Kidney (tissue), 14 donors: Measurements from ENCODE around the gene PIWIL4. TPM values are rescaled to one million over a fixed set of nuclear protein-coding genes. Genes with fewer than 3 reads are reported as not detected.

ENCODE experiments used
- DNase-seq, 5 donors: peaks; one replicate each; pipeline ENCODE4 v3.0.0-alpha.2; 2013 to 2020
- FAIRE-seq: peaks from 2 replicates; lab custom pipeline; 2012; peaks lifted over from hg19 to GRCh38; lab: Jason Lieb, UNC
- H3K27ac ChIP-seq, 2 donors: one replicate each; pipeline ENCODE4 v1.7.0; 2013; ENCODE audit warnings: low read depth in 2 of 2, low read length in 2 of 2, inconsistent platforms in 1 of 2
- H3K27me3 ChIP-seq: one replicate; pipeline ENCODE4 v1.7.1; 2013; ENCODE audit warnings: low read length, inconsistent platforms; ENCODE audit not compliant: control insufficient read depth, insufficient read depth
- H3K36me3 ChIP-seq, 3 donors: one replicate each; pipeline versions ENCODE4 v1.7.0 to v1.7.1; 2013; ENCODE audit warnings: low read length in 3 of 3, control low read depth in 1 of 3, inconsistent platforms in 1 of 3; ENCODE audit not compliant: insufficient read depth in 3 of 3, control insufficient read depth in 2 of 3
- H3K4me1 ChIP-seq, 3 donors: one replicate each; pipeline versions ENCODE4 v1.7.0 to v1.7.1; 2013; ENCODE audit warnings: low read length in 3 of 3, inconsistent platforms in 1 of 3, low read depth in 1 of 3; ENCODE audit not compliant: control insufficient read depth in 2 of 3, insufficient read depth in 2 of 3
- H3K4me3 ChIP-seq, 3 donors: one replicate each; pipeline versions ENCODE4 v1.7.0 to v1.8.1; 2013; ENCODE audit warnings: low read length in 3 of 3, control low read depth in 1 of 3, inconsistent platforms in 1 of 3
- H3K9ac ChIP-seq, 3 donors: one replicate each; pipeline versions ENCODE4 v1.7.0 to v1.7.1; 2013; ENCODE audit warnings: low read length in 3 of 3, control low read depth in 1 of 3, inconsistent platforms in 1 of 3
- H3K9me3 ChIP-seq, 3 donors: one replicate each; pipeline versions ENCODE4 v1.7.0 to v1.7.1; 2013; ENCODE audit warnings: low read length in 3 of 3, control low read depth in 1 of 3, inconsistent platforms in 1 of 3; ENCODE audit not compliant: control insufficient read depth in 2 of 3, insufficient read depth in 1 of 3
- intact Hi-C: fragments of 100-400 bp; cut with DNase I; formaldehyde crosslinking; loops from one replicate; pipeline ENCODE4 v1.11.1; 2022
- polyA plus RNA-seq: library from polyadenylated mRNA; stranded (reverse); fragments of 350-450 nt; fragmentation: Illumina TruSeq; extraction: RNeasy Lipid Tissue Mini Kit (QIAGEN cat#74804); gene quantifications from one replicate; pipeline ENCODE4 v1.2.3, GENCODE V29; 2014; ENCODE audit warnings: low read depth, low replicate concordance; ENCODE audit not compliant: insufficient read depth
- total RNA-seq: library from RNA; stranded (reverse); fragmentation: NEBNext Ultra II Directional; extraction: Animal tissue kit (Norgen Biotek cat#: 25700); gene quantifications from one replicate; pipeline ENCODE4 v1.2.1, GENCODE V29; 2021
- TF ChIP-seq, protein P1 (sequence below): IDR thresholded peaks from 3 replicates; pipeline ENCODE4 v1.5.1; 2012; ENCODE audit warnings: mild to moderate bottlenecking, moderate library complexity, borderline replicate concordance; ENCODE audit not compliant: insufficient read depth; ENCODE audit errors: extremely low read depth
- donor health status: control.
- donor health status: control.
- donor health status: control.
- donor health status: control.
- donor health status: control.
- donor health status: DM: yes; HTN: yes; CAD: no.
- donor health status: Normal renal cell carcinoma (clear cell type).

The PIWIL4 gene
- total and polyA plus RNA-seq, 2 donors from 2014 or later: 2.6 to 6.0 TPM

DNA sequence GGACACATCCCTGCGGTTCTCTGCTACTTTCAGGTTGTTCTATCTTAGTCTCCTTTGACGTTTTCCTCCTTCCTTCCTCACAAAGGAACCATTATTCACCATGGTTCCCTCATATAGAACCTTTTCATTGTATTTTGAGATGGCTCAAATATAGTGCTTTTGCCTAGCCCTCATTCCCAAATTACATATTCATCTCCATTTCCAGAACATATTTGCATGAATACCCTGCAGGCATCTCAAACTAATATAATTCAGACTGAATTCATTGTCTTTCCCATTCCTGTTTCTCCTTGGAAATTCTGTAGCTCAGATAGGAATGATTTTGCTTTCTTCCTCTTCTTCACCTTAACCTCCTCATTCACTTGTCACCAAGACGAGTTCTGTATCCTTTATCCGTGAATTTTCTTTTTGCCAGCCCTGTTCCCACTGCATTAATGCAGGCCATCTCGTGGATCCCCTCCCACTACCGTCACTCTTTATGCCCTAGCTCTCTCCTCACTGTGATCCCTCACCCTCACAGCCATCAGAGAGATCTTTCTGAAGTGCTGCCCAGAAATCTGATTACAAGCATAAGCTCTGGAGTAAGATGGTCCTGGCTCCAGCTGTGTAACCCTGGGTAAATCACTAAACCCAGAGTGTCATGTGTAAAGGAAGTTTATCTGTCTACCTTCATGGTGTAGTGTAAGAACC, 23.3 kb downstream of the PIWIL4 start:
- Histone ChIP-seq H3K9me3 (no peaks in the 10 kb centered on the region), H3K4me1 (peaks cover 0 to 4% (median 0%) of the 10 kb centered on the region in 3 donors), H3K36me3 (no peaks in the 10 kb centered on the region), H3K4me3 (no peak overlapping the region), H3K9ac (no peak overlapping the region), H3K27ac (no peak overlapping the region), H3K27me3 (no peaks in the 10 kb centered on the region)
- TF ChIP-seq, protein P1, sequence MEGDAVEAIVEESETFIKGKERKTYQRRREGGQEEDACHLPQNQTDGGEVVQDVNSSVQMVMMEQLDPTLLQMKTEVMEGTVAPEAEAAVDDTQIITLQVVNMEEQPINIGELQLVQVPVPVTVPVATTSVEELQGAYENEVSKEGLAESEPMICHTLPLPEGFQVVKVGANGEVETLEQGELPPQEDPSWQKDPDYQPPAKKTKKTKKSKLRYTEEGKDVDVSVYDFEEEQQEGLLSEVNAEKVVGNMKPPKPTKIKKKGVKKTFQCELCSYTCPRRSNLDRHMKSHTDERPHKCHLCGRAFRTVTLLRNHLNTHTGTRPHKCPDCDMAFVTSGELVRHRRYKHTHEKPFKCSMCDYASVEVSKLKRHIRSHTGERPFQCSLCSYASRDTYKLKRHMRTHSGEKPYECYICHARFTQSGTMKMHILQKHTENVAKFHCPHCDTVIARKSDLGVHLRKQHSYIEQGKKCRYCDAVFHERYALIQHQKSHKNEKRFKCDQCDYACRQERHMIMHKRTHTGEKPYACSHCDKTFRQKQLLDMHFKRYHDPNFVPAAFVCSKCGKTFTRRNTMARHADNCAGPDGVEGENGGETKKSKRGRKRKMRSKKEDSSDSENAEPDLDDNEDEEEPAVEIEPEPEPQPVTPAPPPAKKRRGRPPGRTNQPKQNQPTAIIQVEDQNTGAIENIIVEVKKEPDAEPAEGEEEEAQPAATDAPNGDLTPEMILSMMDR: no peak
- intact Hi-C loops: no loop called here
- FAIRE-seq: no peak
- DNase-seq: no peak

DNA sequence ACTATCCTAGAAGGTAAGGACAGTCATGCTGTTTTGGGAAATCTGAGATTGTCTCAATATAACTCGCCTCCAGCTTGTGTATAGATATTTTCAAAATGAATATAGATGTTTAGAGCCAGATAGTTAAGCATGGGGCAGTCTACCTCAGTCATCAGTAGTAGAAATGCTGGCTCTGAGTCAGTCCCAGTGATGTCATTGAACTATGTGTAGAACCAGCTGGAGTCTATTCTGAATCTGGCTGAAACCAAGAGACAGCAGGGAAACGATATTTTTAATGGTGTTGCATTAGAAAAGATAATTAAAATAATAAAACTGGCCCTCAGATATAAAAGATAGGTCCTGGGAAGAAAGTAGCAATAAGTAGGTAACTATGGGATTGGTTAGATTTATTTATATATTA, 25.9 kb downstream of the PIWIL4 start:
- Histone ChIP-seq H3K27ac (no peak overlapping the region), H3K36me3 (no peaks in the 10 kb centered on the region), H3K4me3 (no peak overlapping the region), H3K9me3 (no peaks in the 10 kb centered on the region), H3K4me1 (no peaks in the 10 kb centered on the region), H3K9ac (no peak overlapping the region), H3K27me3 (no peaks in the 10 kb centered on the region)
- intact Hi-C loops: no loop called here
- TF ChIP-seq, protein P1: no peak
- no peak for DNase-seq
- no peak for FAIRE-seq

DNA sequence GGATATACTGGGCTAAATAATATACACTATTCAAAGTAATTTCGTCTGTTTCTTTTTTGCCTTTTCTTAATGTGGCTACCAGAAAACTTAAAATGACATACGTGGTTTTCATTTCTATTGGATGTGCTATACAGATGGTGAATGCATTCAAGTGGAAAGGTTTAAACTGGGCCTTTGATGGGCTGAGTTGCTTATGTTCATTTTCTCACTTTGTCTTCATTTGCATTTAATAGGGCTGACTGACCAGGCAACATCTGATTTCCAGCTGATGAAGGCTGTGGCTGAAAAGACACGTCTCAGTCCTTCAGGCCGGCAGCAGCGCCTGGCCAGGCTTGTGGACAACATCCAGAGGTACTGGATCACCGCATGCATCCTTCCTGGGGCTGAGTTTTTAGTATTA, 27.9 kb downstream of the PIWIL4 start:
- no peaks in the 10 kb centered on the region for H3K36me3 ChIP-seq
- H3K27ac ChIP-seq: no peak overlapping the region
- TF ChIP-seq, protein P1: no peak
- no peaks in the 10 kb centered on the region for H3K27me3 ChIP-seq
- H3K9ac ChIP-seq: no peak overlapping the region
- intact Hi-C loops: no loop called here
- no peaks in the 10 kb centered on the region for H3K9me3 ChIP-seq
- DNase-seq (no peak), FAIRE-seq (no peak)
- no peak overlapping the region for H3K4me3 ChIP-seq
- H3K4me1 ChIP-seq: no peaks in the 10 kb centered on the region
